Progenitor cell of endocrine pancreas (in vitro differentiated cells): ENCODE measurements around the gene SLC25A21. TPM values are rescaled to one million over a fixed set of nuclear protein-coding genes. Genes with fewer than 3 reads are reported as not detected.
"Not testable (repeated sequence)": the region's sequence is repeated elsewhere in the genome, so short reads cannot be mapped to it uniquely, and the experiment has no call there.

Experiments used
- DNase-seq: peaks from one replicate; pipeline ENCODE4 v3.0.0; 2021; ENCODE audit warnings: low spot score; ENCODE audit not compliant: unreplicated experiment
- H3K27ac Mint-ChIP-seq: 2 replicates; pipeline ENCODE4 v1.8.0; 2021; ENCODE audit warnings: mild to moderate bottlenecking, moderate library complexity, mixed read lengths
- H3K27me3 Mint-ChIP-seq: 2 replicates; pipeline ENCODE4 v1.8.0; 2021; ENCODE audit warnings: mixed read lengths
- H3K36me3 Mint-ChIP-seq: 2 replicates; pipeline ENCODE4 v1.8.0; 2022; ENCODE audit warnings: mixed read lengths; ENCODE audit not compliant: insufficient read depth
- H3K4me1 Mint-ChIP-seq: 2 replicates; pipeline ENCODE4 v1.8.0; 2021; ENCODE audit warnings: low read depth, mixed read lengths
- H3K4me3 Mint-ChIP-seq: 2 replicates; pipeline ENCODE4 v1.8.0; 2021; ENCODE audit warnings: low read depth, mild to moderate bottlenecking, moderate library complexity, mixed read lengths
- H3K9me3 Mint-ChIP-seq: 2 replicates; pipeline ENCODE4 v1.8.0; 2021; ENCODE audit warnings: low read depth, mixed read lengths
- total RNA-seq: library from RNA; stranded (reverse); gene quantifications from 2 replicates; pipeline ENCODE4 v1.2.1, GENCODE V29; 2021
- TF ChIP-seq, protein P1 (sequence below): fragments of 200-600 bp; sonication (generic); IDR thresholded peaks from one replicate; pipeline ENCODE4 v1.5.0; 2021; ENCODE audit warnings: antibody characterized with exemption, mild to moderate bottlenecking; ENCODE audit not compliant: unreplicated experiment

SLC25A21 gene
- total RNA-seq, 1 donor from 2014 or later = 2.5 TPM

- Mint-ChIP-seq H3K36me3 (no peaks in the 10 kb centered on the region), H3K27me3 (peaks cover 21% of the 10 kb centered on the region), H3K4me1 (peaks cover 13% of the 10 kb centered on the region), H3K9me3 (no peaks in the 10 kb centered on the region), H3K4me3 (no peak overlapping the region), H3K27ac (no peak overlapping the region)
- DNase-seq = no peak
- TF ChIP-seq, protein P1, sequence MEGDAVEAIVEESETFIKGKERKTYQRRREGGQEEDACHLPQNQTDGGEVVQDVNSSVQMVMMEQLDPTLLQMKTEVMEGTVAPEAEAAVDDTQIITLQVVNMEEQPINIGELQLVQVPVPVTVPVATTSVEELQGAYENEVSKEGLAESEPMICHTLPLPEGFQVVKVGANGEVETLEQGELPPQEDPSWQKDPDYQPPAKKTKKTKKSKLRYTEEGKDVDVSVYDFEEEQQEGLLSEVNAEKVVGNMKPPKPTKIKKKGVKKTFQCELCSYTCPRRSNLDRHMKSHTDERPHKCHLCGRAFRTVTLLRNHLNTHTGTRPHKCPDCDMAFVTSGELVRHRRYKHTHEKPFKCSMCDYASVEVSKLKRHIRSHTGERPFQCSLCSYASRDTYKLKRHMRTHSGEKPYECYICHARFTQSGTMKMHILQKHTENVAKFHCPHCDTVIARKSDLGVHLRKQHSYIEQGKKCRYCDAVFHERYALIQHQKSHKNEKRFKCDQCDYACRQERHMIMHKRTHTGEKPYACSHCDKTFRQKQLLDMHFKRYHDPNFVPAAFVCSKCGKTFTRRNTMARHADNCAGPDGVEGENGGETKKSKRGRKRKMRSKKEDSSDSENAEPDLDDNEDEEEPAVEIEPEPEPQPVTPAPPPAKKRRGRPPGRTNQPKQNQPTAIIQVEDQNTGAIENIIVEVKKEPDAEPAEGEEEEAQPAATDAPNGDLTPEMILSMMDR = no peak
Observed at GRCh38 chr14:36713960-36714703, 458.3 kb downstream of the SLC25A21 start.

DNA sequence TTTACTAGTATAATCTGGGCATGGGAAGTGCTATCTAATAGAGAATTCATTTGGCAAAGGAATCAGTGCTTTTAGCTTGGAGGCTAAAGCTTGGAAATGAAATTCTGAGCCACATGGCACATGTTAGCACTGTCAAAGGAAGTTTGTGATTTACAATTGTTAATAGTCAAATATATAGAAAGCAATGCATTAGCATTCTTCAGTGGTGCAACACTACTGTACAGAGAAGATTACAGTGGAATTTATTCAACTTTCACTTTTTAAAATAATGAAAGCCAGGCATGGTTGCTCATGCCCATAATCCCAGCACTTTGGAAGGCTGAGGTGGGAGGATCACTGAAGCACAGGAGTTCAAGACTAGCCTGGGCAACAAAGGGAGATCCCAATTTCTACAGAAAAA, 464.8 kb downstream of the SLC25A21 start:
- TF ChIP-seq, protein P1 = no peak
- no peak overlapping the region for H3K27ac Mint-ChIP-seq
- H3K4me1 Mint-ChIP-seq = peaks cover 3% of the 10 kb centered on the region
- H3K36me3 Mint-ChIP-seq = no peaks in the 10 kb centered on the region
- DNase-seq = no peak
- no peak overlapping the region for H3K4me3 Mint-ChIP-seq
- peaks cover 3% of the 10 kb centered on the region for H3K9me3 Mint-ChIP-seq
- H3K27me3 Mint-ChIP-seq = peaks cover 4% of the 10 kb centered on the region

DNA sequence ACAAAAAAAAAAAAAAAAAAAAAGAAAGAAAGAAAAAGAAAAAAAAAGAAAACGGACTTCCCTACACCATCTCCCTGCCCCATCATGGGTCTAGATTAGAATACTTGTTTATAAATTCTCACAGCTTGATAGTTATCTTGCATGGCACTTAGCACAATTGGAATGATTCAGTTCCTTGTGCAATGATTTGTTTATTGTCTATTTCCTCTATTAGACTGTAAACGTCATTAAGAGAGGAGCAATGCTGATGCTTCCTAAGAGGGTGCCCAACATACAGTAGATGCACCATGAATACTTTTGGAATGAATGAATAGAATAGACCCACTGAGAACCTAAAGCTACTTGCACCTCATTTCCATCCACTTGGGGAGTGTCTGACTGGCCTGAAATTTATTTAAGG, 469.9 kb downstream of the SLC25A21 start:
- TF ChIP-seq, protein P1 = no peak
- Mint-ChIP-seq H3K4me3 (no peak overlapping the region), H3K4me1 (peaks cover 4% of the 10 kb centered on the region), H3K27me3 (peaks cover 4% of the 10 kb centered on the region), H3K27ac (no peak overlapping the region), H3K36me3 (no peaks in the 10 kb centered on the region), H3K9me3 (peaks cover 12% of the 10 kb centered on the region)
- DNase-seq = no peak

DNA sequence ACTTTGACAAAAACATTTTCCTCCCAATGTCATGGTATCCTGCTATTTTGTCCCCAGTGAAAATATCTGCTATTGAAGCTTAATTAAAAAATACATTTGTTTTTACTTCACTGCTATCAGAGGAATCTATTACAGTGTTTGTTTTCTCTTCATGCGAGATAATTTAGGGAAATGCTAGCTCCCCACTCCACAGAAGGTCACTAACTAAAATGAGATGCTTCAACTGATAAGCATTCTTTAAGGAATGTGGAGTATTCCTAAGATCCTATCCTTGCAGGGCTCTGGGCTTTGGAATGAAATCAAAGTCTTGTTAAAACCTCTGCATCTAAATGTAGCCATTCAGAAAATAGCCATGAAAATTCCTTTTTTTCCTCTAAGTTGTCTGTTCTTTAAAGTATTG, 471.3 kb downstream of the SLC25A21 start:
- TF ChIP-seq, protein P1 = no peak
- peaks cover 2% of the 10 kb centered on the region for H3K36me3 Mint-ChIP-seq
- no peak overlapping the region for H3K27ac Mint-ChIP-seq
- no peak for DNase-seq
- H3K4me1 Mint-ChIP-seq = peaks cover 4% of the 10 kb centered on the region
- H3K27me3 Mint-ChIP-seq = no peaks in the 10 kb centered on the region
- peaks cover 19% of the 10 kb centered on the region for H3K9me3 Mint-ChIP-seq
- no peak overlapping the region for H3K4me3 Mint-ChIP-seq

DNA sequence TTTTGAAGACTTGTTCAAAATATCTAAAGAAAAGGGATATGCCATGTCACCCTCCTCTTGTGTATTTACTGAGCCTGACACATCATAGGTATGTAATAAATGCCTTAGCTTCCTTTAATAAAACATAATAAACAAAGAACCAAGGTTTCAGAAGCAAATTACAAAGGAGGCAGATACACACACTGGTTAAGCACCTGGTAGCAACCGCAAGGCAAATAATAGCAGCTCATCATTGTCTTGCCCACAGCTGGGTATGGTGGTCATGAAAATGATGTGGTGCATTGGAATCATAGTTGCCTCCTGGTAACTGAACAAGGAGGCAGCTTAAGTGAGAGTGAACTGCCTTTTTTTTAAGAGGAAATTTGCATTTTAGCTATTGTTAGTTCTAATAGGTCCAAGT, 471.8 kb downstream of the SLC25A21 start:
- Mint-ChIP-seq H3K27ac (no peak overlapping the region), H3K4me1 (peaks cover 4% of the 10 kb centered on the region), H3K36me3 (peaks cover 2% of the 10 kb centered on the region), H3K9me3 (peaks cover 20% of the 10 kb centered on the region), H3K4me3 (no peak overlapping the region), H3K27me3 (no peaks in the 10 kb centered on the region)
- DNase-seq = no peak
- TF ChIP-seq, protein P1 = no peak

- not testable (repeated sequence) for H3K27me3 Mint-ChIP-seq, H3K36me3 Mint-ChIP-seq, H3K4me3 Mint-ChIP-seq, H3K27ac Mint-ChIP-seq, H3K4me1 Mint-ChIP-seq
- DNase-seq = peak; percentile 17
- H3K9me3 Mint-ChIP-seq = peaks cover 26% of the 10 kb centered on the region
Observed at GRCh38 chr14:36699420-36699819, 473.0 kb downstream of the SLC25A21 start.
